HepG2 (cell line): ENCODE results near the gene TLCD3B. TPM values are rescaled to one million over a fixed set of nuclear protein-coding genes. Genes with fewer than 3 reads are reported as not detected.

ENCODE experiments used
- CAMTA2 ChIP-seq: sonication (generic); formaldehyde crosslinking; IDR thresholded peaks from 2 replicates; pipeline ENCODE4 v1.4.0; 2020; ENCODE audit warnings: mild to moderate bottlenecking, missing genetic modification reagents, borderline replicate concordance
- ERF ChIP-seq: IDR thresholded peaks from 2 replicates; pipeline ENCODE4 v1.6.1; 2018; ENCODE audit warnings: missing biosample characterization, missing genetic modification reagents
- HES4 ChIP-seq: sonication (generic); formaldehyde crosslinking; IDR thresholded peaks from 2 replicates; pipeline ENCODE4 v1.9.0; 2021; ENCODE audit warnings: mild to moderate bottlenecking, missing genetic modification reagents, borderline replicate concordance
- HNRNPK ChIP-seq: fragments of 200-400 bp; formaldehyde crosslinking; IDR thresholded peaks from 2 replicates; pipeline ENCODE4 v1.6.1; 2018; ENCODE audit warnings: low read length, low read depth, moderate library complexity, mild to moderate bottlenecking; ENCODE audit not compliant: poor library complexity, severe bottlenecking
- HOXD1 ChIP-seq: sonication (generic); formaldehyde crosslinking; IDR thresholded peaks from 2 replicates; pipeline ENCODE4 v1.5.0; 2020; ENCODE audit warnings: missing genetic modification reagents
- KAT7 ChIP-seq: IDR thresholded peaks from 2 replicates; pipeline ENCODE4 v1.6.1; 2018; ENCODE audit warnings: borderline replicate concordance, missing compliant biosample characterization
- NFATC3 ChIP-seq: sonication (generic); formaldehyde crosslinking; IDR thresholded peaks from 2 replicates; pipeline ENCODE4 v1.5.1; 2020; ENCODE audit warnings: mild to moderate bottlenecking, missing genetic modification reagents
- RBFOX2 ChIP-seq: fragments of 200-400 bp; formaldehyde crosslinking; IDR thresholded peaks from 2 replicates; pipeline ENCODE4 v1.6.1; 2017; ENCODE audit warnings: low read depth, mild to moderate bottlenecking, low read length
- RBM22 ChIP-seq: fragments of 200-400 bp; formaldehyde crosslinking; optimal IDR thresholded peaks from 2 replicates; pipeline ENCODE3; 2017; ENCODE audit warnings: mild to moderate bottlenecking, low read length, moderate library complexity
- RFX5 ChIP-seq: IDR thresholded peaks from 2 replicates; pipeline ENCODE4 v1.6.1; 2011; ENCODE audit warnings: low read depth, low read length, improper control_type of control experiment
- SNAPC5 ChIP-seq: sonication (generic); formaldehyde crosslinking; IDR thresholded peaks from 2 replicates; pipeline ENCODE4 v1.8.1; 2023; ENCODE audit warnings: mild to moderate bottlenecking, missing genetic modification reagents, borderline replicate concordance
- TBX2 ChIP-seq: sonication (generic); formaldehyde crosslinking; IDR thresholded peaks from 2 replicates; pipeline ENCODE4 v1.5.0; 2020; ENCODE audit warnings: missing genetic modification reagents, mild to moderate bottlenecking, borderline replicate concordance
- ZBED4 ChIP-seq: sonication (generic); formaldehyde crosslinking; IDR thresholded peaks from 2 replicates; pipeline ENCODE4 v1.4.0; 2020; ENCODE audit warnings: missing genetic modification reagents, borderline replicate concordance
- ZFP82 ChIP-seq: sonication (generic); formaldehyde crosslinking; IDR thresholded peaks from 2 replicates; pipeline ENCODE4 v1.5.1; 2020; ENCODE audit warnings: mild to moderate bottlenecking, missing genetic modification reagents, borderline replicate concordance
- ZMYM3 ChIP-seq: sonication (generic); formaldehyde crosslinking; IDR thresholded peaks from 2 replicates; pipeline ENCODE4 v1.5.1; 2020; ENCODE audit warnings: mild to moderate bottlenecking, missing genetic modification reagents
- ZNF576 ChIP-seq: sonication (generic); formaldehyde crosslinking; IDR thresholded peaks from 2 replicates; pipeline ENCODE4 v1.4.0; 2020; ENCODE audit warnings: mild to moderate bottlenecking, missing genetic modification reagents
- ZNF761 ChIP-seq: sonication (generic); formaldehyde crosslinking; conservative IDR thresholded peaks from 2 replicates; pipeline ENCODE4 v1.4.0; 2020; ENCODE audit warnings: mild to moderate bottlenecking, missing genetic modification reagents
- ZSCAN22 ChIP-seq: sonication (generic); formaldehyde crosslinking; IDR thresholded peaks from 2 replicates; pipeline ENCODE4 v1.4.0; 2020; ENCODE audit warnings: mild to moderate bottlenecking, missing genetic modification reagents
- polyA plus RNA-seq, 8 experiments: library from polyadenylated mRNA; depleted of rRNA in 3 of 8; stranded (reverse) in 7 of 8; unstranded in 1 of 8; fragments of >200 nt; fragmentation: Illumina TruSeq in 4 of 8; extraction: Trizol in 4 of 8; gene quantifications; 2 replicates each; pipeline versions ENCODE4 v1.2.1 to v1.2.3, GENCODE V29; 2011 to 2016; ENCODE audit warnings: low read depth in 4 of 8, missing spikeins in 1 of 8, mixed read lengths in 1 of 8; ENCODE audit not compliant: insufficient read depth in 1 of 8
- total RNA-seq, 5 experiments: library from RNA; depleted of rRNA; stranded (reverse); fragments of >200 nt; fragmentation: Illumina TruSeq; extraction: Trizol; gene quantifications; 2 replicates each; pipeline ENCODE4 v1.2.3, GENCODE V29; 2016; ENCODE audit warnings: low read depth in 1 of 5
- TF ChIP-seq, protein P1 (sequence below): sonication (generic); formaldehyde crosslinking; IDR thresholded peaks from 2 replicates; pipeline ENCODE4 v1.9.0; 2021; ENCODE audit warnings: missing genetic modification reagents, mild to moderate bottlenecking, borderline replicate concordance
- TF ChIP-seq, protein P2 (sequence below): sonication (generic); IDR thresholded peaks from 2 replicates; pipeline ENCODE4 v1.6.1; 2016; ENCODE audit warnings: low read depth, borderline replicate concordance
- TF ChIP-seq, protein P3 (sequence below): IDR thresholded peaks from 2 replicates; pipeline ENCODE4 v1.6.1; 2016; ENCODE audit warnings: low read depth, control low read depth

TLCD3B gene
- total and polyA plus RNA-seq, 2 of the 13 experiments (the other 11 are each of a cell fraction or from before 2014, with no cell fraction given), result not detected

DNA sequence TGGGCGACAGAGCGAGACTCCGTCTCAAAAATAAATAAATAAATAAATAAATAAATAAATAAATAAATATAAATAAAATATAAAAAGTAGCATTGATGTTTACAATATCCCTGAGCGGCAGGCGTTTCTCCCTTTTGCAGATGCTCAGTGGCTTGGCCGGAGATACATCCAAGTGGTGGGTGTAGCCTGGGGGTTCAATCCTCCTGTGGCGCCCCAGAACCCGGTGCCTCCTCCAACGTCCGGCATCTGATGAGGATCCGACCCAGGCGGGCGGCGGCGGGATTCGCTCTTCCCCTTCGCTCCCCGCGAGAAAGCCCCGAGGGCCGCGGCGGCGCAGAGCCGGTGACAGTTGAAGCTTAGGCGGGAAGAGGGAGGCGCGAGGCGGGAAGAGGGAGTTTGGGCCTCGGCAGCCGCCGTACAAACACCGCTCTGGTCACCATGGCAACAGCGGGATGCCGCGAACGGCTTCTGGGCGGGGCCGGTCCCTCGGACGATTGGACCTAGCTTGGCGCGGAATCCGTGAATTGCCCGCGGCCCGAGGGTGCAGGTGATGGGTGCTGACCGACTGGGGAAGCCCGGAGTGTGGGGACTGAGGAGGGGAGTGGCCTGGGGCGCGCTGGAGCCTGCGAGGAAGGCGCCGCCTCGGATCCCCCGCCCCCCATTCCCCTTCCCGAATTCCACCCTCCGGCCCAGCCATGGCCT, 21.8 kb upstream of the TLCD3B start (continued):
- TF ChIP-seq ZBED4 (CRISPR knock-in tag) (peak; percentile 77), TBX2 (CRISPR knock-in tag) (peak; percentile 97), RBM22 (peak; percentile 87), ZMYM3 (CRISPR knock-in tag) (peak; percentile 95), RFX5 (peak; percentile 80), CAMTA2 (CRISPR knock-in tag) (no peak), KAT7 (CRISPR knock-in tag) (peak; percentile 79; the same call in 1 of the 2 replicates), ZNF761 (CRISPR knock-in tag) (peak; percentile 99), NFATC3 (CRISPR knock-in tag) (peak; percentile 90; the same call in 1 of the 2 replicates), HNRNPK (peak; percentile 97), ZNF576 (CRISPR knock-in tag) (no peak), SNAPC5 (CRISPR knock-in tag) (peak; percentile 95; the same call in 1 of the 2 replicates), ZFP82 (CRISPR knock-in tag) (no peak), RBFOX2 (peak; percentile 52; the same call in 1 of the 2 replicates), ERF (CRISPR knock-in tag) (peak; percentile 97), HOXD1 (CRISPR knock-in tag) (peak; percentile 88; the same call in 1 of the 2 replicates), HES4 (CRISPR knock-in tag) (peak; percentile 94; the same call in 1 of the 2 replicates), ZSCAN22 (0 out of 2 replicates have a peak, but pooled peaks have one; percentile 72)
- TF ChIP-seq, protein P1, sequence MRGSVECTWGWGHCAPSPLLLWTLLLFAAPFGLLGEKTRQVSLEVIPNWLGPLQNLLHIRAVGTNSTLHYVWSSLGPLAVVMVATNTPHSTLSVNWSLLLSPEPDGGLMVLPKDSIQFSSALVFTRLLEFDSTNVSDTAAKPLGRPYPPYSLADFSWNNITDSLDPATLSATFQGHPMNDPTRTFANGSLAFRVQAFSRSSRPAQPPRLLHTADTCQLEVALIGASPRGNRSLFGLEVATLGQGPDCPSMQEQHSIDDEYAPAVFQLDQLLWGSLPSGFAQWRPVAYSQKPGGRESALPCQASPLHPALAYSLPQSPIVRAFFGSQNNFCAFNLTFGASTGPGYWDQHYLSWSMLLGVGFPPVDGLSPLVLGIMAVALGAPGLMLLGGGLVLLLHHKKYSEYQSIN (CRISPR knock-in tag), result no peak
- TF ChIP-seq, protein P2, sequence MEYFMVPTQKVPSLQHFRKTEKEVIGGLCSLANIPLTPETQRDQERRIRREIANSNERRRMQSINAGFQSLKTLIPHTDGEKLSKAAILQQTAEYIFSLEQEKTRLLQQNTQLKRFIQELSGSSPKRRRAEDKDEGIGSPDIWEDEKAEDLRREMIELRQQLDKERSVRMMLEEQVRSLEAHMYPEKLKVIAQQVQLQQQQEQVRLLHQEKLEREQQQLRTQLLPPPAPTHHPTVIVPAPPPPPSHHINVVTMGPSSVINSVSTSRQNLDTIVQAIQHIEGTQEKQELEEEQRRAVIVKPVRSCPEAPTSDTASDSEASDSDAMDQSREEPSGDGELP, result 0 out of 2 replicates have a peak, but pooled peaks have one; percentile 44
- TF ChIP-seq, protein P3, sequence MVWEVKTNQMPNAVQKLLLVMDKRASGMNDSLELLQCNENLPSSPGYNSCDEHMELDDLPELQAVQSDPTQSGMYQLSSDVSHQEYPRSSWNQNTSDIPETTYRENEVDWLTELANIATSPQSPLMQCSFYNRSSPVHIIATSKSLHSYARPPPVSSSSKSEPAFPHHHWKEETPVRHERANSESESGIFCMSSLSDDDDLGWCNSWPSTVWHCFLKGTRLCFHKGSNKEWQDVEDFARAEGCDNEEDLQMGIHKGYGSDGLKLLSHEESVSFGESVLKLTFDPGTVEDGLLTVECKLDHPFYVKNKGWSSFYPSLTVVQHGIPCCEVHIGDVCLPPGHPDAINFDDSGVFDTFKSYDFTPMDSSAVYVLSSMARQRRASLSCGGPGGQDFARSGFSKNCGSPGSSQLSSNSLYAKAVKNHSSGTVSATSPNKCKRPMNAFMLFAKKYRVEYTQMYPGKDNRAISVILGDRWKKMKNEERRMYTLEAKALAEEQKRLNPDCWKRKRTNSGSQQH, result peak; percentile 68; the same call in 1 of the 2 replicates
